RWPE2 (cell line): ENCODE data around the gene TMPRSS2.
"Not testable (repeated sequence)": the region's sequence is repeated elsewhere in the genome, so short reads cannot be mapped to it uniquely, and the experiment has no call there.

Experiments used
- ATAC-seq: fragments of 200-7000 bp; cut with Tn5 transposase; 3 replicates; pipeline ENCODE4 v1.9.1; 2021; ENCODE audit warnings: low read depth
- DNase-seq: peaks from one replicate; pipeline ENCODE4 v3.0.0-alpha.2; 2020; ENCODE audit warnings: low spot score
- H3K27ac ChIP-seq: fragments of 450-650 bp; 2 replicates; pipeline ENCODE4 v1.5.1; 2017; ENCODE audit warnings: mild to moderate bottlenecking; ENCODE audit not compliant: poor library complexity, severe bottlenecking
- H3K27me3 ChIP-seq: fragments of 250-450 bp; sonication (Bioruptor Pico); 2 replicates; pipeline ENCODE4 v1.5.1; 2021; ENCODE audit warnings: mild to moderate bottlenecking, moderate library complexity; ENCODE audit not compliant: insufficient read depth, poor library complexity, severe bottlenecking
- H3K36me3 ChIP-seq: fragments of 250-450 bp; sonication (Bioruptor Pico); 2 replicates; pipeline ENCODE4 v1.5.1; 2020; ENCODE audit warnings: low read depth, mild to moderate bottlenecking, moderate library complexity
- H3K4me1 ChIP-seq: fragments of 250-450 bp; sonication (Bioruptor Pico); 2 replicates; pipeline ENCODE4 v1.5.1; 2021; ENCODE audit warnings: mild to moderate bottlenecking, moderate library complexity; ENCODE audit not compliant: insufficient read depth, poor library complexity, severe bottlenecking
- H3K4me3 ChIP-seq: fragments of 250-450 bp; sonication (Bioruptor Pico); 2 replicates; pipeline ENCODE4 v1.5.1; 2021; ENCODE audit warnings: mild to moderate bottlenecking, moderate library complexity; ENCODE audit not compliant: severe bottlenecking
- H3K9me3 ChIP-seq: fragments of 250-450 bp; sonication (Bioruptor Pico); 2 replicates; pipeline ENCODE4 v1.5.1; 2021; ENCODE audit warnings: mild to moderate bottlenecking, moderate library complexity; ENCODE audit not compliant: severe bottlenecking
- CTCF ChIP-seq: fragments of 450-650 bp; IDR thresholded peaks from one replicate; pipeline ENCODE4 v1.5.1; 2017; ENCODE audit warnings: mild to moderate bottlenecking, moderate library complexity; ENCODE audit not compliant: poor library complexity, severe bottlenecking

The TMPRSS2 gene

GRCh38 chr21:41427556-41427955, 80.4 kb downstream of the TMPRSS2 start:
- no peak for TF ChIP-seq CTCF
- ATAC-seq (no peak), DNase-seq (no peak)
- Histone ChIP-seq H3K27me3 (no peaks in the 10 kb centered on the region), H3K27ac (no peak overlapping the region), H3K4me3 (no peak overlapping the region), H3K9me3 (no peaks in the 10 kb centered on the region), H3K4me1 (no peaks in the 10 kb centered on the region), H3K36me3 (no peaks in the 10 kb centered on the region; the same call in 1 of the 2 replicates)

GRCh38 chr21:41426676-41427404, 81.1 kb downstream of the TMPRSS2 start:
- Histone ChIP-seq H3K4me1 (peaks cover under 1% of the 10 kb centered on the region), H3K4me3 (peak overlapping the region; percentile 54), H3K36me3 (no peaks in the 10 kb centered on the region; the same call in 1 of the 2 replicates), H3K27me3 (no peaks in the 10 kb centered on the region), H3K27ac (no peak overlapping the region), H3K9me3 (no peaks in the 10 kb centered on the region)
- no peak for DNase-seq
- no peak for ATAC-seq
- no peak for TF ChIP-seq CTCF

- no peaks in the 10 kb centered on the region; the same call in 1 of the 2 replicates for H3K36me3 ChIP-seq
- ATAC-seq = peak; percentile 92
- H3K4me3 ChIP-seq = peak within 1 kb of the TSS; percentile 54
- no peak within 1 kb of the TSS for H3K27ac ChIP-seq
- no peaks in the 10 kb centered on the region for H3K27me3 ChIP-seq
- no peaks in the 10 kb centered on the region for H3K9me3 ChIP-seq
- no peak for TF ChIP-seq CTCF
- peaks cover 8% of the 10 kb centered on the region for H3K4me1 ChIP-seq
- DNase-seq = no peak
These were observed 81.8 kb downstream of the TMPRSS2 start, which contains the start of gene MX1 for GRCh38 chr21:41425954-41426675. MX1 (plus strand) TSS chr21:41426239; CDS start chr21:41432071, 5,832 bp downstream.

GRCh38 chr21:41425588-41425953, 82.4 kb downstream of the TMPRSS2 start:
- DNase-seq = no peak
- Histone ChIP-seq H3K36me3 (no peaks in the 10 kb centered on the region), H3K9me3 (no peaks in the 10 kb centered on the region), H3K4me1 (peaks cover 9% of the 10 kb centered on the region), H3K27me3 (no peaks in the 10 kb centered on the region), H3K4me3 (peak overlapping the region; percentile 54), H3K27ac (no peak overlapping the region)
- TF ChIP-seq CTCF = no peak
- no peak for ATAC-seq

GRCh38 chr21:41423305-41423636, 84.7 kb downstream of the TMPRSS2 start:
- H3K27me3 ChIP-seq, DNase-seq, H3K27ac ChIP-seq, H3K4me3 ChIP-seq, H3K9me3 ChIP-seq, ATAC-seq, H3K36me3 ChIP-seq, H3K4me1 ChIP-seq: not testable (repeated sequence)
